Erythroblast (primary cell): ENCODE measurements around the gene MAMLD1.

ENCODE experiments used
- GATA1 ChIP-seq: IDR thresholded peaks from 2 replicates; pipeline ENCODE4 v1.6.1; 2011; ENCODE audit warnings: low read depth, mild to moderate bottlenecking, control low read depth, low read length, moderate library complexity
- POLR2A ChIP-seq: IDR thresholded peaks from 2 replicates; pipeline ENCODE4 v1.6.1; 2011; ENCODE audit warnings: mild to moderate bottlenecking, low read length

DNA sequence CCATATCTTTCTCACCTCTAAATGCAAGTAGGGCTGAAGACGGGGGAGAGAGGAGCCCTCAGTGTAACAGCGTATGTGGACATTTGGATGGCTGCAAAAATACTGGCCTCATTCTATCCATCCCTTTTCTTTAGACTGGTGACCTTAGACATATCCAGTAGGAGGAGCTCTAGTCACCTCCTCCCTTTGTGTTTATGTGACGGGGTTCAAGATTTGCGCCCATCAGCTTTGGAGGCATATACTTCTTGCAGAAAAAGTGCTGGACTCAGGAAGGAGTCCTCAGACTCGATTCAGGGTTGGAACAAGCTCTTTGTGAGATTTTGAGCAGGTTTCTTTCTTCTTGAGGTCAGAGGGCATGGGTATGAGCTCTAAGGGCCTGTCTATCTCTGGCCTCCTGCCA, 86.2 kb downstream of the MAMLD1 start:
- TF ChIP-seq POLR2A: no peak
- TF ChIP-seq GATA1: no peak
